Pancreas (tissue), 10 donors: ENCODE data around the gene ETS1. TPM values are rescaled to one million over a fixed set of nuclear protein-coding genes. Genes with fewer than 3 reads are reported as not detected.

ENCODE experiments used
- ATAC-seq, 4 donors: fragments of 200-7000 bp; cut with Tn5 transposase; one replicate each; pipeline versions ENCODE4 v1.8.0 to v1.9.1; 2020; ENCODE audit warnings: mild to moderate bottlenecking in 4 of 4, moderate library complexity in 4 of 4
- DNase-seq, 6 donors: peaks; one replicate each; pipeline ENCODE4 v3.0.0-alpha.2; 2020
- FAIRE-seq: peaks from 2 replicates; lab custom pipeline; 2012; peaks lifted over from hg19 to GRCh38; lab: Jason Lieb, UNC
- H3K27ac ChIP-seq, 4 donors: fragments of 200-600 bp; sonication (generic); 1 replicate in 3 of 4; 2 replicates in 1 of 4; pipeline versions ENCODE4 v1.5.0 to v1.8.0; 2020
- H3K27me3 ChIP-seq, 4 donors: fragments of 200-600 bp; one replicate each; pipeline ENCODE4 v1.8.0; 2021
- H3K36me3 ChIP-seq, 3 donors: fragments of 200-600 bp; sonication (generic) in 1 of 3; one replicate each; pipeline versions ENCODE4 v1.5.0 to v1.8.0; 2020 to 2021
- H3K4me1 ChIP-seq, 3 donors: fragments of 200-600 bp; one replicate each; pipeline ENCODE4 v1.8.0; 2021
- H3K4me3 ChIP-seq, 4 donors: fragments of 200-600 bp; sonication (generic) in 2 of 4; one replicate each; pipeline versions ENCODE4 v1.5.0 to v1.8.0; 2020 to 2021
- H3K9me3 ChIP-seq, 4 donors: fragments of 200-600 bp; one replicate each; pipeline ENCODE4 v1.8.0; 2021
- WGBS, 2 donors: extraction: QIAGEN DNeasy Blood & Tissue Kit; methylation state at CpG; one replicate each; pipeline ENCODE4 v1.1.7; 2013; 5-methylcytosine and 5-hydroxymethylcytosine counted together
- intact Hi-C, 3 donors: fragments of 100-400 bp; cut with DNase I; formaldehyde crosslinking; loops; one replicate each; pipeline versions ENCODE4 v1.11.1 to v1.14.2; 2022
- polyA plus RNA-seq, 2 donors: library from polyadenylated mRNA; stranded (reverse); fragments of 200-250 nt; gene quantifications; one replicate each; pipeline ENCODE4 v1.2.3, GENCODE V29; 2013
- total RNA-seq, 6 donors: library from RNA; stranded (reverse); fragmentation: NEBNext Ultra II Directional in 4 of 6; extraction: Animal tissue kit (Norgen Biotek cat#: 25700) in 4 of 6; gene quantifications; one replicate each; pipeline versions ENCODE4 v1.2.1 to v1.2.4, GENCODE V29; 2021 to 2023
- TF ChIP-seq, protein P1 (sequence below), 4 donors: fragments of 200-600 bp; sonication (generic) in 3 of 4; IDR thresholded peaks; one replicate each; pipeline versions ENCODE4 v1.5.0 to v1.8.0; 2021; ENCODE audit warnings: antibody characterized with exemption in 4 of 4
- donor health status: healthy with polysubstance abuse.
- donor health status: DM: no; HTN: no; CAD: no; lungs with moderate emphysema.
- donor health status: DM: no; HTN: no; CAD: no.
- donor health status: control.
- donor health status: control.
- donor health status: Bipolar disorder and iron deficiency.
- donor health status: DM: yes; HTN: yes; CAD: no.
- donor health status: DM: no; HTN: no; CAD: no.
- donor health status: DM: no; HTN: no; CAD: no.
- donor health status: DM: yes; HTN: yes; CAD: no.

ETS1 gene
- total and polyA plus RNA-seq, 8 donors: 5.4 to 26.6 (median 13.0) TPM

DNA sequence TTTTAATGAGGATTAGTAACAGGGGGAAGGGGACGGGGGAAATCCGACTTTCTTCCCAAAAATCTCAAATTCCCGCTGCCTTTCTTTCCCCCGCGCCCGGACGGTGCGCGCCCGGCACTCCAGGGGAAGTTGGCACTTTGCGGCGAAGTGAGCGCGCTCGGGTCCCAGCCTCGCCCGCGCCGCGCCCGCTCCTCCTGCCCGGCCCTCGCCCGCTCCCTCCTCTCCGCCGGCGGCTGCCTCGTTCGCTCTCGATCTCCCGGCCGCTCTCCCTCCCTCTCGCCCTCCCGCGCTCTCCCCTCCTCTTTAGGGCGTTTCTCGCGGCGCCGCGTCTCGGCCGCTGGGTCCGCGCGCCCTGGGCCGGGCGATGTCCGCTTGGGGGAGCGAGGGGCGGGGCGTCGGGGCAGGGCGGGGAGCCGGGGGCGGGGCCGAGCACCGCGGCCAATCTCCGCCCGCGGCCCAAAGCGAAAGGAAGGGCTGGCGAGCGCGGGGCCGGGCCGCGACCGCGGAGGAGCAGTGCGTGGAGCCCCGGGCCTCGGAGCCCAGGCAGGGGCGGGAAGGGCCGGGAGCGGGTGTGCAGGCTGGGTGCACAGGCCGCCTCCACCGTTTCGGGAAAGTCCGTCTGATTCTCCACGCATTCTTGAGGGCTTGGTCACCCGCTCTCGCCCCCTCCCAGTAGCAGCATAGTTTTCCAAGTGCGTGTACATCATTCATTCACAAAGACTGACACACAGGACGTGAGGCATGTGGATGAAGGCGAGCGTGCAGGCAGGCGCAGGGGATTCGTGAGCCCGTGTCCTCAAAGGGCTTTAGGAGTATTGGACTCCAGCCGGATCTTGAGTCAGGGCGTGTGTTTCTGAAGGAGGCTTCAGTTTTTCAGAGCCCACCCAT lies 65.1 kb downstream of the ETS1 start:
- DNase-seq: peak; percentile 93 to 98 (median 96)
- intact Hi-C loops: no loop called here
- Histone ChIP-seq H3K4me3 (peak overlapping the region; percentile 56 to 72 (median 63)), H3K9me3 (no peaks in the 10 kb centered on the region), H3K36me3 (no peaks in the 10 kb centered on the region), H3K27ac (peak overlapping the region; percentile 82 to 92 (median 86)), H3K4me1 (peaks cover 0 to 57% (median 41%) of the 10 kb centered on the region in 3 donors), H3K27me3 (no peaks in the 10 kb centered on the region)
- no peak for FAIRE-seq
- TF ChIP-seq, protein P1, sequence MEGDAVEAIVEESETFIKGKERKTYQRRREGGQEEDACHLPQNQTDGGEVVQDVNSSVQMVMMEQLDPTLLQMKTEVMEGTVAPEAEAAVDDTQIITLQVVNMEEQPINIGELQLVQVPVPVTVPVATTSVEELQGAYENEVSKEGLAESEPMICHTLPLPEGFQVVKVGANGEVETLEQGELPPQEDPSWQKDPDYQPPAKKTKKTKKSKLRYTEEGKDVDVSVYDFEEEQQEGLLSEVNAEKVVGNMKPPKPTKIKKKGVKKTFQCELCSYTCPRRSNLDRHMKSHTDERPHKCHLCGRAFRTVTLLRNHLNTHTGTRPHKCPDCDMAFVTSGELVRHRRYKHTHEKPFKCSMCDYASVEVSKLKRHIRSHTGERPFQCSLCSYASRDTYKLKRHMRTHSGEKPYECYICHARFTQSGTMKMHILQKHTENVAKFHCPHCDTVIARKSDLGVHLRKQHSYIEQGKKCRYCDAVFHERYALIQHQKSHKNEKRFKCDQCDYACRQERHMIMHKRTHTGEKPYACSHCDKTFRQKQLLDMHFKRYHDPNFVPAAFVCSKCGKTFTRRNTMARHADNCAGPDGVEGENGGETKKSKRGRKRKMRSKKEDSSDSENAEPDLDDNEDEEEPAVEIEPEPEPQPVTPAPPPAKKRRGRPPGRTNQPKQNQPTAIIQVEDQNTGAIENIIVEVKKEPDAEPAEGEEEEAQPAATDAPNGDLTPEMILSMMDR (IDR thresholded peaks at IDR 0.05): no peak
- ATAC-seq: peak; percentile 91 to 96 (median 94)
- 1% methylated on average over 66 to 93 of the region's 93 CpGs for whole genome bisulfite sequencing, 2 donors

DNA sequence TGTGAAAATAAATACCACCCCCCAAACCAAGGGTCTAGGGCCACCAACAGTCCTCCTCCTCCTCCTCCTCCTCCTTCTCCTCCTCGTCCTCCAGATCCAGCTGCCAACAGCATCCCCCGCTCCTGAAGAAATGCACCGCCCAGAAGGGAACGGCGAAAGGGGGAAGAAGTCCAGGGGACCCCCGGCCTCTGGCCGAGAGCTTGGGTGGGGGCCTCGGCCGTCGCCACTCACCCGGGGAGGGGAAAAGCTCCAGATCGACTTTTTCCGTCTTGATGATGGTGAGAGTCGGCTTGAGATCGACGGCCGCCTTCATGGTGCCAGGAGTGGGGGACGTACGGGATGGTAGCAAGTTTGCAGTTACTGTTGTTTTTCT lies 65.7 kb downstream of the ETS1 start:
- DNase-seq (peak; percentile 20 to 71 (median 48)), FAIRE-seq (no peak), ATAC-seq (peak in 3 of 4 donors; percentile 0 to 3 (median 1))
- no peaks in the 10 kb centered on the region for H3K9me3 ChIP-seq
- intact Hi-C loops: no loop called here
- peak overlapping the region; percentile 56 to 72 (median 63) for H3K4me3 ChIP-seq
- TF ChIP-seq, protein P1 (IDR thresholded peaks at IDR 0.05): no peak
- H3K27ac ChIP-seq: peak overlapping the region; percentile 82 to 92 (median 86)
- H3K4me1 ChIP-seq: peaks cover 6 to 63% (median 47%) of the 10 kb centered on the region in 3 donors
- H3K36me3 ChIP-seq: no peaks in the 10 kb centered on the region
- 1 to 2% methylated on average over 19 of the region's 19 CpGs for WGBS, 2 donors
- no peaks in the 10 kb centered on the region for H3K27me3 ChIP-seq

GRCh38 chr11:128520888-128521681 lies 66.3 kb downstream of the ETS1 start:
- H3K9me3 ChIP-seq: no peaks in the 10 kb centered on the region
- DNase-seq (no peak), FAIRE-seq (peak; percentile 37), ATAC-seq (no peak)
- intact Hi-C loops: no loop called here
- peaks cover 12 to 69% (median 53%) of the 10 kb centered on the region in 3 donors for H3K4me1 ChIP-seq
- peak overlapping the region; percentile 56 to 72 (median 63) for H3K4me3 ChIP-seq
- peak overlapping the region in 3 of 4 donors; percentile 82 to 92 (median 90) for H3K27ac ChIP-seq
- WGBS, 2 donors: 14 to 25% methylated on average over 12 of the region's 12 CpGs
- no peaks in the 10 kb centered on the region for H3K27me3 ChIP-seq
- TF ChIP-seq, protein P1 (IDR thresholded peaks at IDR 0.05): no peak
- no peaks in the 10 kb centered on the region for H3K36me3 ChIP-seq

- Histone ChIP-seq H3K27ac (peak overlapping the region in 2 of 4 donors; percentile 82 to 92), H3K9me3 (no peaks in the 10 kb centered on the region), H3K27me3 (no peaks in the 10 kb centered on the region), H3K36me3 (no peaks in the 10 kb centered on the region), H3K4me3 (peak overlapping the region in 2 of 4 donors; percentile 56 to 65), H3K4me1 (peaks cover 19 to 75% (median 56%) of the 10 kb centered on the region in 3 donors)
- ATAC-seq (no peak), DNase-seq (no peak), FAIRE-seq (no peak)
- WGBS, 2 donors: 63 to 71% methylated on average over 7 of the region's 7 CpGs
- intact Hi-C loops: no loop called here
- TF ChIP-seq, protein P1 (IDR thresholded peaks at IDR 0.05): no peak
Measured at GRCh38 chr11:128520206-128520887, 67.0 kb downstream of the ETS1 start.
